HG03378 (cell line): Measurements from ENCODE around the gene ENTPD8.

Experiments
- ATAC-seq: cut with Tn5 transposase; IDR thresholded peaks from one replicate; pipeline ENCODE4 v1.9.1; 2021; ENCODE audit warnings: mild to moderate bottlenecking, moderate library complexity; ENCODE audit not compliant: unreplicated experiment

The ENTPD8 gene

DNA sequence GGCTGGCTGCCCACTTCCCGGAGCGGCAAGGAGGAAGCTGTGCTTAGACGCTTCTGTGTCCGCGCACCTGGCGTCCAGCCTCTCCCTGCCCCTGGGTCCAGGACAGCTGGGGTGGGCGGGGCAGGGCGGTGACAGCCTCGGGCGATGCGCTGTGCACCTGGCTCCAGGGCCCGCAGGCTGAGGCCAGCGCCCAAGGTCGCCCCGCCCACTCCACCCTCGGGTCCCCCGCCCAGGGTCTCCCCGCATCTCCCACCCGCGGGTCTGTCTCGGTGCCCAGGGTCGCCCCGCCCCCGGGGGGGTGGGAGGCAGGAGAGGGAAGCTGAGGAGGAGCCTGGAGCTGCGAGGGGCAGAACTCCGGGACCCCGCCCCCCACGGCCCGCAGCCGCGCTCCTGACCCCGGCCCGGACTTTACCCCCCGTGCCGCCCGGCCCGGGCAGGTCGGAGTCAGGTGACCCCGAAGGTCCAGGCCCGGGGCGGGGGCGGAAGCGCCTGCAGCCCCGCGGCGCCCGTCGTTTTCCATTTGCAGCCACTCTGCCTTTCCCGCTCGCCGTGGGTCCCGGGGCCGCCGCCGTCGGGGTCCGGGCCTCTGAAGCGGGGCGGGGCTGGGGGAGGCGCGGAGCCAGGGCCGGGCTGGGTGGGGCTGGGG lies at the start of gene ENTPD8:
ENTPD8 (minus strand) TSS at position 69 of the 646 bp plus-strand sequence. CDS start 3,072 bp downstream, outside the sequence.
- ATAC-seq, result no peak

GRCh38 chr9:137490532-137491186 lies 49.5 kb upstream of the ENTPD8 start:
- ATAC-seq, result no peak

GRCh38 chr9:137488906-137489305 lies 47.7 kb upstream of the ENTPD8 start:
- ATAC-seq, result no peak

GRCh38 chr9:137488327-137488653 lies 47.1 kb upstream of the ENTPD8 start:
- no peak for ATAC-seq

GRCh38 chr9:137487454-137488326 lies 46.5 kb upstream of the ENTPD8 start:
- ATAC-seq, result no peak

DNA sequence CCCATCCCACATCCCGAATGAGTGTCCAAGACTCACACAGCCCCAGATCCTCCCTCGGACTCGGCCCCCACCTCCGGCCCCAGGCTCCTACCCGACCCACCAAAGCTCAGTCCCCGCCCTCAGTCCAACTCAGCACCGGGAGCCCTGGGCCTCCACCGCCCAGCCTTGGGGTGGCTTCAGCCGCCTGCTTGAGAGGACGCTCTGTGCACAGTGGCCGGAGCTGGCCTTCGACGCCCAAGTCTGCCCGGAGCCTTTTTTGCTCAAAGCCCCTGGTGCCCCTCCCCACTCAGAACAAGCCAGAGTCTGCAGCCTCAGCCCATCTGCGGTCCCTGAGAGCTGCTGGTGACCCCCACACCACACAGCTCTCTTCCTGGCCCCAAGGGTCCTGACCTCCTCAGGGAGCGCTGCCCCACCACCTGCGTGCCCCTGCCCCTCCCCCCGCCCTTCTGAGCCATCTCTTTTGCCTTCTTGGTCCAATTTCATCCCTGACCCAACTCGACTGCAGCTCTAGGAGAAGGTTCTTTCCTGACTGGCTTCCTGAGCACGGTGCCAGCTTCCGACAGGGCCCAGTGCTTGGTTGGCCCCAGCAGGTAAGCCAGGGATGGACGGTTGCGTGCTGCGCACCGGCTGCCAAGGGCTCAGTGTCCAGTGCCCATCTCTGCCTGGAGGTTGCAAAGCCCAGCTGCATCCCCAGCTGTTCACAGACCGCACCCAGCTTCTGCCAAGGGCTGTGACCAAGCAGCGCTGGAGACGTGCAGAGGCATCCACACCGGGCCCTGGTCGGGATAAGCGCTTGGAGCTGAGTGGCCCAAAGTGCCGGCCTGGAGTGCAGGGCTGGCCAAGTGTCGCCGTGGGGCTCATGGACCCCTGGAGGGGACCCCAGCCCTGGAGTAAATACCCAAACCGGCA lies 45.6 kb upstream of the ENTPD8 start:
- ATAC-seq, result no peak

- no peak for ATAC-seq
These were observed 45.0 kb upstream of the ENTPD8 start for GRCh38 chr9:137486141-137486490.

DNA sequence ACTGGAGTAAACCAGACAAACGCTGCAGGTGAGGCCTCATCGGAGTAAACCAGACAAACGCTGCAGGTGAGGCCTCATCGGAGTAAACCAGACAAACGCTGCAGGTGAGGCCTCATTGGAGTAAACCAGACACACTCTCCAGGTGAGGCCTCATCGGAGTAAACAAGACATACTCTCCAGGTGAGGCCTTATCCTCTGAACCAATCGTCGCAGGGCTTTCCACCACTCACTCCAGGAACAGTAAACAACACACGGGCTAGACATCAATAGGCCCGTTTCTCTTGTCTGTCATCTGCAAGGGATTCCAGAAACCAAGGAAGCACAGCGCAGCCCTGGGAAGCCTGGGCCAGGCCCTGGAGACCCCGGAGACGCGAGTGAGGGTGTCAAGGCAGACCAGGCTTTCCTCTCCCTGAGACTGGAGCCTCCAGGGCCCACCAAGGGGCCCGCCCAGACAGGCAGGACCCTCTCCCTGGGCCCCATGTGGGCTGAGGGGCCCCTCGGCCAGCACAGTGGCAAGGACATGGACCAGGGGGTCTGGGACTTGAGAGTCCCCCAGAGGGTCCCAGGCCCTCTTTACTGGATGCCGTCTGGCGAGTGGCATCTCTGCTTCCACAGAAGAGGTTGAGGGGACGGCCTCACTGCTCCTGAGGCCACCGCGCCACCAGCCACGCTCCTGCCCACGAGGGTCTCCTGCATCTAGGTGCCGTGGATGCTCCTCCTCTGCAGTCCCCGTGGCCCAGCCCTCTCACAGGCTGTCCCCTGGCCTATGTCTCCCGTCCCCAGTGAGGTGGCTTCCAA lies 44.4 kb upstream of the ENTPD8 start:
- no peak for ATAC-seq

DNA sequence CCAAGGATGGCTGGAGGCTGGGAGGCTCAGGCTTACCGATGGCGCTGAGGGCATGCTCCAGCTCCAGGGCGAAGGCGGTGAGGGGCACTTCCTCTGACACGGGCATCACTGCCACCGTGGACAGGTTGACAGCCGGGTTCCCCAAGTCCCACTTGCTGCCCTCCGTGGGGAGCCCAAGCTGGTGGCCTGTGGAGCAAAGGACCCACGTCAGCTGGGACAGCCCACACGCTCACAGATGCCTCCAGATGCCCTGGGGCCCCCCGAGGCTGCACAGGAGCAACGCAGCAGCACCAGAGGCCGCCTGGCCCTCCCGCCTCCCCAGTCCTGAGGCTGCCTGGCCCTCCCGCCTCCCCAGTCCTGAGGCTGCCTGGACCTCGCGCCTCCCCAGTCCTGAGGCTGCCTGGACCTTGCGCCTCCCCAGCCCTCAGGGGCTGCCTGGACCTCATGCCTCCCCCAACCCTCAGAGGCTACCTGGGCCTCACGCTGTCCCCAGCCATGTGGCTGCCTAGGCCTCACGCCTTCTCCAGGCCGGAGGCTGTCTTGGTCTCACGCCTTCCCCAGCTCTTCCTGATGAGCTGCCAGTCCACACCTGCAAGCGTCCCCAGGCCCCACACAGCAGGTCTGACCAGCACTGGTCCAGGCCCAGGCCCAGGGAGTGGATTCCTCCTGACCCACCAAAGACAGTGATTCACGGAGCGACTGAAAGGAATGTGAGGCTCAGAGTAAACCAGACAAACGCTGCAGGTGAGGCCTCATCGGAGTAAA lies 43.6 kb upstream of the ENTPD8 start:
- no peak for ATAC-seq

DNA sequence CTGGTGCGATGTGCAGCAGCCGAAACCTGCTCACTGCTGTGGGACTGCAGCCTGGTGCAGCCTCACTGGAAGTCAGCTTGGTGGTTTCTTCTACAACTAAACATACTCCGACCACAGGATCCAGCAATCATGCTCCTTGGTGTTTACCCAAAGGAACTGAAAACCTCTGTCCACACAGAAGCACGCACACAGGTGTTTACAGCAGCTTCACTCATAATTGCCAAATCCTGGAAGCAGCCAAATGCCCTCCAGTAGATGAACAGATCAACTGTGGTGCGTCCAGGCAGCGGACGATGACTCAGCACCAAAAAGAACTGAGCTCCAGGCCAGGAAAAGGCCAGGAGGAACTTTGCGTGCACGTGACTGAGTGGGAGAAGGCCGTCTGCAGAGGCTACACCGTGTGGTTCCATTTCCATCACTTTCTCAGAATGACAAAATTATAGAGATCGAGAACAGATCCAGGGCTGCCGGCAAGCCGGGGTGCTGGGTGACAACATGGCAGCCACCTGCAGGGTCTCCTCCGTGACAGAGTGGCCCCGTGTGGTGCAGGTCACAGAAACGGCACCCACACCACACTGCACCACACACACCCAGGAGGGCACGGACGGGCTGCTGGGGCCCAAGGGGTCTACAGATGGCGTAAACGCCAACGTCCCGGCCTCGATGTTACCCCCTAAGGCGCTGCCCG lies 41.1 kb upstream of the ENTPD8 start:
- no peak for ATAC-seq

DNA sequence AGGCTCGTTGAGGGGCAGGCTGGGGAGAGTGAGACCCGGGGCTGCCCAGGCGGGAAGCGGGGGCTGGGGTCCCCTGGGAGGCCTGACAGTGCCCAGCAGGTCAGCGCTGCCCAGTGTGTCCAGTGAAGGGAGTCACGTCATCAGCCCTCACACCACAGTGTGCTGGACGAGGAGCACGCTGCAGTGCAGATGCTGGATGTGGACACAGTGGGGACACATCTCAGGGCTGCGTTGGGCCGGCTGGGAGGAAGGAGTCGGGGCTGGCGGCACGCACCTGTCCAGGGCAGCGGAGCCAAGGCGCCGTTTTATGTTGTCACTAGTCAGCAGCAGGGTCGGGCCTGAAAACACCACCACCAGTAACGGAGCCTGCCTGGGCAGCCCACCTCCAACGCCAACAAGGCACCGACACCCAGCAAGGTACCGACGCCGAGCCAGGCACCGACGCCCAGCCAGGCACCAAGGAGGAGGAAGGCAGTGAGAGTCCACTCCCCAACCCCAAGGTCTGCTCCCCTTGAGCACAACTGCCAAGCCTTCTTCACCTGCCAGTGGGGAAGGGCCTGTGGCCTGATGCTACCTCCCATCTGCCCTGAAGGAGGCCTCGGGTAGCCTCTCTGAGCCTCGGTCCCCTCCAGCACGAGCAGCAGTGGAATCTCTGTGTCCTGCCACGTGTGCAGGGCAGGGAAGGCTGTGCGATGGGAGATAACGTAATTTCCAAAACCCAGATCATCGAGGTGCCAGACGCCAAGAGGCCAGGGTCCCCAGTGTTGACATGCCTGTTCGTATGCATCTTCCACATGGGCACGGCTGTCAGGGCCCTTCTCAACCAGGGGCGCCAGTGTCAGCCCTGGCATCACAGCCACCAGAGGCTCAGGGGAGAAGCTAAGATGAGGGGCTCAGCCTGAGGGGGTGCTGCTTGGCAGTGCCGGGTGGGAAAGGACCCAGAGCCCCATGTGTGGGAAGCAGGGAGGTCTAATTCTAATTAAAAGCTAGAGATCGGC lies 39.8 kb upstream of the ENTPD8 start:
- no peak for ATAC-seq

DNA sequence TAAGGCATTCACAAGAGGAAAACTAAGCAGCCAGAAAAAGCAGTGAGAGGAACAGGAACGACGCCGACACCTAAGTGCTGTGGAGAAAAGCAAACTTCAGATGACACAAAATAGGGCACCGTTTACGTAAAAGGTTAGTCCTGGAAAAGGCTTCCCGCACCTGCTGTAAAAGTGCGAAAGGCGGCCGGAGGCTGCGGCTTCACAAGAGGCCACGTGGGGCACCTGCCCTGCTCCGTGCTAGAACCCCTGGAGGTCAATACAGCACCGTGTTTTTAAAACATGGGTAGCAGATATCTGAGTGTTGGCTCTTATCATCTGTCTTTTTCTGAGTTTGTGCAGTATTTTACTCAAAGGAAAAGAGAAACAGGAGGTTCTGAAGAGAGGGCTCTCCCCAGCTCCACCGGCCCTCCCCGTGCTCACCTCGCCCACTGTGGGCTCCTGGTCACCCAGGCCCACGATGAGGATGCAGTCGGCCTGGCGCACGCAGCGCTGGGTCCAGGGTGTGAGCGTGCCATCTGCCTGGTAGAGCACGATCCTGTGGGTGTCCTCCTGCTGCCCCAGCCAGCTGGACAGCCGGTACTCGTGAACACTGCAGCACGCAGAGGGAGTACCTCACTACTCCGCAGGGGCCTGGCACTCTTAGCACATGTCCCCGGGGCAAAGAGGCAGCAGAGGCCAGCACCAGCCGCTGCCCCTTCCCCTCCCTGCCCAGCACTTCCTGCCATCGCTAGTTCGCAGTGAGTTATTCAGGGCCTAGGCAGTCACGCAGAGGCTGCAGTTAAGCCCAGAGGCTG lies 38.9 kb upstream of the ENTPD8 start:
- no peak for ATAC-seq

DNA sequence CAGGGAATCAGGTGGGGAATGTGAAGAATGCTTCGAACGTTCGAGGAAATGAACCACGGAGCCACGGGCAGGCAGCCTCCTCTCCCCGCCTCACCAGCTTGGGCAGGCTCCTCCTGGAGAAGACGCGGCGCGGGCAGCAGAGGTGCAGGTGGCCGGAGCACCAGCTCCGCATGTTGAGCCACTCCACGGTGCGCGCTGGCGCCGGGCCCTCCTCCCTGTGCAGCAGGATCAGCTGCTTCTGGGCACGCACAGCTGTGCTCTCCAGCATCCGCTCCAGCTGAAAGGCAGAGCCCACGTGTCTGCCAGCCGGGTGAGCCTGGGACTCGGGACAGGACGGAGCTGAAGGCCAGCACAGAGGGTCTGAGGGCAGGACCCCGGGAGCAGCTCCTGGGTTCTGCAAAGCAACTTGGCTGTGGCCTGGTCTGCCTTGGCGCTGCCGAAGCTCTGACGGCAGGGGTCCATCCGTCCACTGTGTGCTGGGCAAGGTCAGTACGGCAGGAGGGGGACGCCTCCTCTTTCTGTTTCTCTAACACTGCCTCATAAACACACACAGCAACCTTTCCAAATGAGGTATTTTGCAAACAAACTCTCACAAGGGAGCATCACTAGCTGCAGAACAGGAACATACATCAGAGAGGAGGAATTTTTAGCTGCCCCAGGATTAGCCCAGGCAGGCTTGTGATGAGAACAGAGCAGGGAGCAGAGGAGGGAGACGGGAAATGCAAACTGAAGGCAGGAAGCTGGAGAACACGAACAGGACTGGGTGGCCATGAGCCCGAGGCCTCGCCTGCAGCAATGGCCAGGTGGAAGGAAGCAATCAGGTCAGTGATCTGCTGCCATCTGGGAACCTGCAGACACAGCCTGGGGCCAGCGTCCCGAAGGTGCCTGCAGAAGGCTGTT lies 38.1 kb upstream of the ENTPD8 start:
- ATAC-seq, result no peak

- ATAC-seq, result no peak
These were observed 37.4 kb upstream of the ENTPD8 start for GRCh38 chr9:137478613-137478961.

- no peak for ATAC-seq
These were observed 36.8 kb upstream of the ENTPD8 start for GRCh38 chr9:137477778-137478612.
